Adrenal gland (tissue), 19 donors: ENCODE results near the gene BEX5. TPM values are rescaled to one million over a fixed set of nuclear protein-coding genes. Genes with fewer than 3 reads are reported as not detected.

ENCODE experiments used
- DNase-seq, 7 donors: peaks; one replicate each; pipeline ENCODE4 v3.0.0-alpha.2; 2019 to 2020
- H3K27ac ChIP-seq, 5 donors: fragments of 200-600 bp; sonication (generic) in 4 of 5; 1 replicate in 3 of 5; 2 replicates in 2 of 5; pipeline versions ENCODE4 v1.5.1 to v1.8.0; 2016 to 2020; ENCODE audit warnings: mild to moderate bottlenecking in 1 of 5
- H3K27me3 ChIP-seq: fragments of 200-600 bp; 2 replicates; pipeline ENCODE4 v1.8.0; 2021
- H3K36me3 ChIP-seq, 2 donors: fragments of 200-600 bp; replicated peaks in 1 of 2; 1 replicate in 1 of 2; 2 replicates in 1 of 2; pipeline versions ENCODE4 v1.5.1 to v1.8.0; 2018 to 2022
- H3K4me1 ChIP-seq, 2 donors: fragments of 200-600 bp; replicated peaks in 1 of 2; 1 replicate in 1 of 2; 2 replicates in 1 of 2; pipeline versions ENCODE4 v1.5.1 to v1.8.0; 2018 to 2021
- H3K4me3 ChIP-seq, 4 donors: fragments of 200-600 bp; sonication (generic) in 3 of 4; one replicate each; pipeline ENCODE4 v1.5.1; 2016 to 2018
- H3K9me3 ChIP-seq, 3 donors: fragments of 200-600 bp; sonication (generic) in 1 of 3; replicated peaks in 1 of 3; 1 replicate in 2 of 3; 2 replicates in 1 of 3; pipeline versions ENCODE4 v1.5.1 to v1.8.0; 2016 to 2021
- POLR2A ChIP-seq, 2 donors: fragments of 450-650 bp; IDR thresholded peaks; one replicate each; pipeline ENCODE4 v1.6.1; 2017; ENCODE audit warnings: antibody characterized with exemption in 2 of 2, mild to moderate bottlenecking in 2 of 2, moderate library complexity in 1 of 2
- WGBS, 4 donors: extraction: QIAGEN DNeasy Blood & Tissue Kit in 2 of 4; methylation state at CpG; one replicate each; pipeline versions ENCODE4 v1.1.5 to v1.1.7; 2013 to 2017; 5-methylcytosine and 5-hydroxymethylcytosine counted together
- intact Hi-C, 2 donors: fragments of 100-400 bp; cut with DNase I; formaldehyde crosslinking; loops; one replicate each; pipeline versions ENCODE4 v1.14.1 to v1.15.0; 2022 to 2023
- long read RNA-seq, 10 donors: library from polyadenylated mRNA in 3 of 10; unstranded in 2 of 10; stranded (forward) in 1 of 10; transcript quantifications; one replicate each; pipeline ENCODE4 v2.0.0 and lab custom pipeline, GENCODE V29; 2021 to 2026
- polyA plus RNA-seq, 3 donors: library from polyadenylated mRNA; stranded (reverse); fragments of 200-250 nt in 2 of 3; fragments of 350-450 nt in 1 of 3; fragmentation: Illumina TruSeq in 1 of 3; extraction: RNeasy Lipid Tissue Mini Kit (QIAGEN cat#74804) in 1 of 3; gene quantifications; one replicate each; pipeline ENCODE4 v1.2.3, GENCODE V29; 2013 to 2014
- total RNA-seq, 9 donors: library from RNA; depleted of rRNA in 4 of 9; stranded (reverse); fragments of >200 nt in 4 of 9; fragments of 120-200 nt in 1 of 9; fragmentation: NEBNext Ultra II Directional in 1 of 9; extraction: Animal tissue kit (Norgen Biotek cat#: 25700) in 1 of 9; gene quantifications; one replicate each; pipeline versions ENCODE4 v1.1.0 to v1.2.4, GENCODE V29; 2013 to 2023
- TF ChIP-seq, protein P1 (sequence below), 6 experiments: fragments of 450-650 bp in 4 of 6; fragments of 200-600 bp in 2 of 6; sonication (generic) in 1 of 6; IDR thresholded peaks; 1 replicate in 5 of 6; 2 replicates in 1 of 6; pipeline versions ENCODE4 v1.5.1 to v1.8.0; 2016 to 2021; ENCODE audit warnings: antibody characterized with exemption in 6 of 6, mild to moderate bottlenecking in 2 of 6, moderate library complexity in 1 of 6
- donor health status: healthy with polysubstance abuse.
- donor health status: Bipolar disorder and iron deficiency.
- donor health status: DM: yes; HTN: yes; CAD: no.
- donor health status: DM: no; HTN: no; CAD: no.
- donor health status: DM: no; HTN: no; CAD: no.
- donor health status: DM: yes; HTN: yes; CAD: no.

BEX5 gene
- total RNA-seq (10 to 100 TPM in 2 of 9 donors, 1 to 10 TPM in 6, under 1 TPM in 1; 0.69 to 16.4 (median 2.2) TPM), polyA plus RNA-seq (10 to 100 TPM in 1 of 3 donors, 1 to 10 TPM in 2; 7.6 to 14.1 (median 9.7) TPM)
- long read RNA-seq, donor 1, transcript BEX5-201 (3 exons, 857 nt), result major isoform, 11 of 11 reads
- long read RNA-seq, donor 1, partial matches to known transcripts, result 0 of 11 reads
- long read RNA-seq, donor 1, other reads (novel, unspliced or antisense), result 0 of 11 reads
- long read RNA-seq, donor 2, transcript BEX5-201 (3 exons, 857 nt), result major isoform, 17 of 17 reads
- long read RNA-seq, donor 2, partial matches to known transcripts, result 0 of 17 reads
- long read RNA-seq, donor 2, other reads (novel, unspliced or antisense), result 0 of 17 reads
- long read RNA-seq, donor 3, transcript BEX5-201 (3 exons, 857 nt), result major isoform, 5 of 6 reads
- long read RNA-seq, donor 3, partial matches to known transcripts, result 0 of 6 reads
- long read RNA-seq, donor 3, other reads (novel, unspliced or antisense), result 0 of 6 reads
- long read RNA-seq, donor 4, result 0 reads
- long read RNA-seq, donor 5, partial matches to known transcripts, result 0 of 2 reads
- long read RNA-seq, donor 5, other reads (novel, unspliced or antisense), result 0 of 2 reads
- long read RNA-seq, donor 6, partial matches to known transcripts, result 1 of 5 reads
- long read RNA-seq, donor 6, other reads (novel, unspliced or antisense), result 0 of 5 reads
- long read RNA-seq, donor 7, transcript BEX5-201 (3 exons, 857 nt), result major isoform, 7 of 7 reads
- long read RNA-seq, donor 7, partial matches to known transcripts, result 0 of 7 reads
- long read RNA-seq, donor 7, other reads (novel, unspliced or antisense), result 0 of 7 reads
- long read RNA-seq, donor 8, transcript BEX5-201 (3 exons, 857 nt), result major isoform, 11 of 11 reads
- long read RNA-seq, donor 8, partial matches to known transcripts, result 0 of 11 reads
- long read RNA-seq, donor 8, other reads (novel, unspliced or antisense), result 0 of 11 reads
- long read RNA-seq, donor 9, transcript BEX5-201 (3 exons, 857 nt), result major isoform, 10 of 16 reads
- long read RNA-seq, donor 9, partial matches to known transcripts, result 6 of 16 reads
- long read RNA-seq, donor 9, other reads (novel, unspliced or antisense), result 0 of 16 reads
- long read RNA-seq, donor 10, partial matches to known transcripts, result 0 of 1 reads
- long read RNA-seq, donor 10, other reads (novel, unspliced or antisense), result 0 of 1 reads

DNA sequence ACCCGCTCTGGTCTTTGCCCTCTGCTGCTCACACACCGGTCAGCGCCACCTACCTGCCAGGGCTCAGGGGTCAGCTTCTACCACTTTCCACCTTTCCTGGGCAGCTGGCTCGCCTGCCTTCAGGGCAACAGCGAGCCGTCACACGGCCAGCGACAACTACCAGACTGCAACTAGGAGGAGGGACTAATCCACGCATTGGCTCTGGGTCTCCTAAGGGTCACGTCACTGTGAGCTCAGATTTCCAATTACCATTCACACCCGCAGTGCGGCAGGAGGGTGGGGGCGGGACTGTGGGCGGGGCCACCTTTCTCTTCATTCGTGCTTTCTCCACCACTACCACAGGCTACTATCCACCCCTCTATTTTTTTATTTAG, at the start of gene BEX5:
BEX5 (minus strand) TSS at position 172 of the 374 bp plus-strand sequence. CDS start 1,712 bp downstream, outside the sequence.
- Histone ChIP-seq H3K27ac (peak within 1 kb of the TSS in 2 of 5 donors; percentile 50 to 54), H3K4me3 (peak within 1 kb of the TSS in 2 of 4 donors; percentile 26 to 55), H3K9me3 (no peaks in the 10 kb centered on the region), H3K36me3 (no peaks in the 10 kb centered on the region), H3K4me1 (no peaks in the 10 kb centered on the region), H3K27me3 (peaks cover 17% of the 10 kb centered on the region)
- TF ChIP-seq, protein P1, sequence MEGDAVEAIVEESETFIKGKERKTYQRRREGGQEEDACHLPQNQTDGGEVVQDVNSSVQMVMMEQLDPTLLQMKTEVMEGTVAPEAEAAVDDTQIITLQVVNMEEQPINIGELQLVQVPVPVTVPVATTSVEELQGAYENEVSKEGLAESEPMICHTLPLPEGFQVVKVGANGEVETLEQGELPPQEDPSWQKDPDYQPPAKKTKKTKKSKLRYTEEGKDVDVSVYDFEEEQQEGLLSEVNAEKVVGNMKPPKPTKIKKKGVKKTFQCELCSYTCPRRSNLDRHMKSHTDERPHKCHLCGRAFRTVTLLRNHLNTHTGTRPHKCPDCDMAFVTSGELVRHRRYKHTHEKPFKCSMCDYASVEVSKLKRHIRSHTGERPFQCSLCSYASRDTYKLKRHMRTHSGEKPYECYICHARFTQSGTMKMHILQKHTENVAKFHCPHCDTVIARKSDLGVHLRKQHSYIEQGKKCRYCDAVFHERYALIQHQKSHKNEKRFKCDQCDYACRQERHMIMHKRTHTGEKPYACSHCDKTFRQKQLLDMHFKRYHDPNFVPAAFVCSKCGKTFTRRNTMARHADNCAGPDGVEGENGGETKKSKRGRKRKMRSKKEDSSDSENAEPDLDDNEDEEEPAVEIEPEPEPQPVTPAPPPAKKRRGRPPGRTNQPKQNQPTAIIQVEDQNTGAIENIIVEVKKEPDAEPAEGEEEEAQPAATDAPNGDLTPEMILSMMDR (IDR thresholded peaks at IDR 0.05), result no peak
- peak; percentile 47 to 53 for TF ChIP-seq POLR2A (IDR thresholded peaks at IDR 0.05)
- DNase-seq, result peak; percentile 33 to 78 (median 56)
- intact Hi-C loops, result no loop called here
- WGBS, 4 donors, result 0 to 32% (median 10%) methylated on average over 5 to 15 of the region's 15 CpGs

DNA sequence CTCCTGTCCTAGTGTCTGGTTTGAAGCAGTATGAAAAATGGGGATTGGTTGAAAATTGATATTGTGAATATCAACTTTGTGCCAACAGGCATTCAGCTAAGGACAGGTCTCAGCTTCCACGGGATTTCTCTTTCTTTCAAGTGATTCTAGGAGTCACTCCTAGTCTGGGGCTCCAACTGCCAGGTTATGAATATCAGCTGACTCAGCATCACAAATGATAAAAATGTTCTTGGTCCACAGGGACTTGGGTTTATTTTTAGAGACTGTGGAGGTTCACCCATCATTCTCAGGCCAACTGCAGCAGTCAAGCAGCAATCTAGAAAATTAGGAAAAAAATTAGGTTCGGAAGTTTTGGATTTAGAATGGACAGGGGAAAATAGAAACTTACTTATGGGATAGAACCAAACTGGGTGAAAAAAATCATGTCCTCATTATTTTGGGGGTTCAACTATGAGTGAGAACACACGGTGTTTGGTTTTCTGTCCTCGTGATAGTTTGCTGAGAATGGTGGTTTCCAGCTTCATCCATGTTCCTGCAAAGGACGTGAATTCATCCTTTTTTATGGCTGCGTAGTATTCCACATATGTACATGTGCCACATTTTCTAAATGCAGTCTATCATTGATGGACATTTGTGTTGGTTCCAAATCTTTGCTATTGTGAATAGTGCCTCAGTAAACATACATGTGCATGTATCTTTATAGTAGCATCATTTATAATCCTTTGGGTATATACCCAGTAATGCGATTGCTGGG, 30.4 kb upstream of the BEX5 start:
- Histone ChIP-seq H3K27me3 (no peaks in the 10 kb centered on the region), H3K27ac (no peak overlapping the region), H3K9me3 (no peaks in the 10 kb centered on the region), H3K4me1 (no peaks in the 10 kb centered on the region), H3K4me3 (no peak overlapping the region), H3K36me3 (no peaks in the 10 kb centered on the region)
- intact Hi-C loops, result no loop called here
- no peak for TF ChIP-seq POLR2A (IDR thresholded peaks at IDR 0.05)
- TF ChIP-seq, protein P1 (IDR thresholded peaks at IDR 0.05), result no peak
- 63 to 81% (median 77%) methylated on average over 7 of the region's 7 CpGs for WGBS, 4 donors
- DNase-seq, result no peak

GRCh38 chrX:102154900-102155805, 624 bp downstream of the BEX5 start:
- Histone ChIP-seq H3K36me3 (no peaks in the 10 kb centered on the region), H3K27ac (peak overlapping the region in 2 of 5 donors; percentile 50 to 54), H3K4me3 (peak overlapping the region in 2 of 4 donors; percentile 26 to 55), H3K4me1 (no peaks in the 10 kb centered on the region), H3K9me3 (no peaks in the 10 kb centered on the region), H3K27me3 (peaks cover 14% of the 10 kb centered on the region)
- TF ChIP-seq POLR2A (IDR thresholded peaks at IDR 0.05), result no peak
- TF ChIP-seq, protein P1 (IDR thresholded peaks at IDR 0.05), result no peak
- 11 to 49% (median 23%) methylated on average over 18 to 32 of the region's 32 CpGs for WGBS, 4 donors
- peak in 1 of 7 donors; percentile 48 for DNase-seq
- intact Hi-C loops, result no loop called here
